A549 (cell line): ENCODE data around the gene APMAP. TPM values are rescaled to one million over a fixed set of nuclear protein-coding genes. Genes with fewer than 3 reads are reported as not detected.

Source experiments
- ATAC-seq, 2 experiments: fragments of 200-7000 bp in 1 of 2; fragments of >200 bp in 1 of 2; cut with Nextera tagmentation in 1 of 2; cut with Tn5 transposase in 1 of 2; 3 replicates each; pipeline versions ENCODE4 v1.8.0 to v1.9.1; 2018 to 2020; ENCODE audit warnings: mild to moderate bottlenecking in 1 of 2, moderate library complexity in 1 of 2
- CTCF ChIA-PET: fragments of 300-600 bp; sonication (Branson Sonifier 250); formaldehyde crosslinking; extraction: SDS; loops from one replicate; lab custom pipeline; 2021; ENCODE audit warnings: antibody characterized with exemption, inconsistent platforms; lab: Yijun Ruan, JAX
- POLR2A ChIA-PET: fragments of 350-600 bp; formaldehyde crosslinking; extraction: SDS; loops from one replicate; lab custom pipeline; 2021; ENCODE audit warnings: antibody characterized with exemption, inconsistent platforms; lab: Yijun Ruan, JAX
- DNase-seq, 2 experiments: peaks; one replicate each; pipeline versions ENCODE4 v3.0.0 to v3.0.0-alpha.2; 2011 to 2016; ENCODE audit warnings: low read depth in 1 of 2, low spot score in 1 of 2
- FAIRE-seq: peaks from 2 replicates; lab custom pipeline; 2011; peaks lifted over from hg19 to GRCh38; lab: Jason Lieb, UNC
- H3K27ac ChIP-seq, 2 experiments: fragments of >200 bp; sonication (Bioruptor Twin); formaldehyde crosslinking; 3 replicates each; pipeline ENCODE4 v1.5.1; 2016 to 2017
- H3K4me1 ChIP-seq: fragments of >200 bp; sonication (Bioruptor Twin); formaldehyde crosslinking; 3 replicates; pipeline ENCODE4 v1.6.1; 2016
- H3K4me2 ChIP-seq: fragments of >200 bp; sonication (Bioruptor Twin); formaldehyde crosslinking; 3 replicates; pipeline ENCODE4 v1.6.1; 2016
- H3K4me3 ChIP-seq: fragments of >200 bp; sonication (Bioruptor Twin); formaldehyde crosslinking; 3 replicates; pipeline ENCODE4 v1.5.1; 2016
- H3K9me3 ChIP-seq: fragments of >200 bp; sonication (Bioruptor Twin); formaldehyde crosslinking; 3 replicates; pipeline ENCODE4 v1.6.1; 2016
- BHLHE40 ChIP-seq: IDR thresholded peaks from 2 replicates; pipeline ENCODE4 v1.6.1; 2012; ENCODE audit warnings: low read depth, low read length, inconsistent platforms
- E2F6 ChIP-seq: IDR thresholded peaks from 2 replicates; pipeline ENCODE4 v1.6.1; 2012; ENCODE audit warnings: low read depth, borderline replicate concordance
- EHF ChIP-seq: fragments of 250-450 bp; sonication (Bioruptor Pico); IDR thresholded peaks from 2 replicates; pipeline ENCODE4 v1.5.0; 2020; ENCODE audit warnings: mild to moderate bottlenecking
- EHMT2 ChIP-seq: fragments of 200-600 bp; sonication (generic); IDR thresholded peaks from 2 replicates; pipeline ENCODE4 v1.6.1; 2016; ENCODE audit warnings: antibody characterized with exemption, low read depth, mild to moderate bottlenecking, moderate library complexity
- FOSB ChIP-seq: fragments of 250-450 bp; sonication (Bioruptor Pico); IDR thresholded peaks from 2 replicates; pipeline ENCODE4 v1.5.0; 2020; ENCODE audit warnings: mild to moderate bottlenecking, moderate library complexity
- FOSL2 ChIP-seq, 2 experiments: fragments of 450-650 bp in 1 of 2; fragments of >200 bp in 1 of 2; sonication (Bioruptor Twin) in 1 of 2; formaldehyde crosslinking; IDR thresholded peaks; 2 replicates each; pipeline versions ENCODE4 v1.5.0 to v1.6.1; 2016 to 2020; ENCODE audit warnings: mild to moderate bottlenecking in 1 of 2, moderate library complexity in 1 of 2
- KDM1A ChIP-seq: fragments of 200-600 bp; sonication (generic); IDR thresholded peaks from 2 replicates; pipeline ENCODE4 v1.6.1; 2016; ENCODE audit warnings: low read depth, mild to moderate bottlenecking
- NFE2L2 ChIP-seq: fragments of 150-350 bp; conservative IDR thresholded peaks from 2 replicates; pipeline ENCODE4 v1.6.1; 2014; ENCODE audit warnings: low read length
- NR3C1 ChIP-seq: fragments of >200 bp; sonication (Bioruptor Twin); formaldehyde crosslinking; IDR thresholded peaks from 3 replicates; pipeline ENCODE4 v1.6.1; 2017
- PHF8 ChIP-seq: fragments of 200-600 bp; sonication (generic); IDR thresholded peaks from 2 replicates; pipeline ENCODE4 v1.6.1; 2016; ENCODE audit warnings: low read depth, mild to moderate bottlenecking, antibody characterized with exemption, moderate library complexity, borderline replicate concordance
- USF2 ChIP-seq: fragments of 450-650 bp; IDR thresholded peaks from 2 replicates; pipeline ENCODE4 v1.6.1; 2014; ENCODE audit warnings: antibody characterized with exemption
- ZFP36 ChIP-seq: fragments of 450-650 bp; IDR thresholded peaks from 2 replicates; pipeline ENCODE4 v1.6.1; 2014; ENCODE audit warnings: borderline replicate concordance; ENCODE audit not compliant: partially characterized antibody
- WGBS: methylation state at CpG from one replicate; pipeline ENCODE4 v1.1.6; 2017; ENCODE audit errors: missing lambda C conversion rate; 5-methylcytosine and 5-hydroxymethylcytosine counted together
- polyA plus RNA-seq, 4 experiments: library from polyadenylated mRNA; depleted of rRNA in 3 of 4; stranded (reverse); fragments of >200 nt; fragmentation: RNase III in 1 of 4; extraction: RNeasy Plus Mini Kit Qiagen cat#74134 plus additional on column Dnase treatment in 1 of 4; gene quantifications; 2 replicates in 3 of 4; 3 replicates in 1 of 4; pipeline ENCODE4 v1.2.3, GENCODE V29; 2011 to 2017
- TF ChIP-seq, protein P1 (sequence below): fragments of 200-600 bp; sonication (generic); IDR thresholded peaks from 2 replicates; pipeline ENCODE4 v1.6.1; 2016; ENCODE audit warnings: antibody characterized with exemption, mild to moderate bottlenecking, moderate library complexity
- TF ChIP-seq, protein P2 (sequence below): fragments of 250-450 bp; sonication (Bioruptor Pico); IDR thresholded peaks from 2 replicates; pipeline ENCODE4 v1.5.0; 2021; ENCODE audit warnings: mild to moderate bottlenecking, moderate library complexity, borderline replicate concordance

APMAP gene
- polyA plus RNA-seq, 2 of the 4 experiments (the other 2 are of a cell fraction), result 113 to 141 TPM

DNA sequence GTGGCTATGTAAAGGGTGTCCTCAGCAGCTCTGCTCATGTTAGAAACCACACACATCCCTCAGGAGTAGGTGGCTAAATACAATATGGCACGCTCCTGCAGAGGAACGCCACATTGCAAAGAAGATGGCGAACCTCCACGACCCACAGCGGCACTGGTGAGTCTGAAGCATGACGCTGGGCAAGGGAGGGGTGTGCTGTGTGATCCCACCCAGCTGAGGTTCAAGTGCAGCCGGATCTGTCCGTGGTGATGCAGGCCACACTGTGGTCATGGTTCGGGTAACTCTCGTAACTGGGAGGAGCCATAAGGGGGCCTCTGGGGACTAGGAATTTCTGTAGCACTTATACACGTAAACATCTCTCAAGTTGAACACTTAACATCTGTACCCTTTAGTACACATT, 23.4 kb upstream of the APMAP start:
- Histone ChIP-seq H3K4me3 (no peak overlapping the region), H3K4me1 (no peaks in the 10 kb centered on the region), H3K9me3 (no peaks in the 10 kb centered on the region), H3K27ac (no peak overlapping the region), H3K4me2 (no peak overlapping the region)
- FAIRE-seq (no peak), ATAC-seq (no peak), DNase-seq (no peak)
- POLR2A ChIA-PET, result no interaction called here
- CTCF ChIA-PET, result interaction anchor here (0.5 to 14.2 kb wide), 3 partner anchors 19 to 419 kb away, joined by 3 to 113 read pairs (median 3); no protein-coding TSS in a partner anchor
- TF ChIP-seq EHMT2, result no peak
- TF ChIP-seq ZFP36, result no peak
- no peak for TF ChIP-seq BHLHE40
- no peak for TF ChIP-seq FOSL2 (IDR thresholded peaks at IDR 0.05)
- TF ChIP-seq FOSL2 (CRISPR knock-in tag; IDR thresholded peaks at IDR 0.05), result no peak
- TF ChIP-seq FOSB (CRISPR knock-in tag), result no peak
- TF ChIP-seq, protein P1, sequence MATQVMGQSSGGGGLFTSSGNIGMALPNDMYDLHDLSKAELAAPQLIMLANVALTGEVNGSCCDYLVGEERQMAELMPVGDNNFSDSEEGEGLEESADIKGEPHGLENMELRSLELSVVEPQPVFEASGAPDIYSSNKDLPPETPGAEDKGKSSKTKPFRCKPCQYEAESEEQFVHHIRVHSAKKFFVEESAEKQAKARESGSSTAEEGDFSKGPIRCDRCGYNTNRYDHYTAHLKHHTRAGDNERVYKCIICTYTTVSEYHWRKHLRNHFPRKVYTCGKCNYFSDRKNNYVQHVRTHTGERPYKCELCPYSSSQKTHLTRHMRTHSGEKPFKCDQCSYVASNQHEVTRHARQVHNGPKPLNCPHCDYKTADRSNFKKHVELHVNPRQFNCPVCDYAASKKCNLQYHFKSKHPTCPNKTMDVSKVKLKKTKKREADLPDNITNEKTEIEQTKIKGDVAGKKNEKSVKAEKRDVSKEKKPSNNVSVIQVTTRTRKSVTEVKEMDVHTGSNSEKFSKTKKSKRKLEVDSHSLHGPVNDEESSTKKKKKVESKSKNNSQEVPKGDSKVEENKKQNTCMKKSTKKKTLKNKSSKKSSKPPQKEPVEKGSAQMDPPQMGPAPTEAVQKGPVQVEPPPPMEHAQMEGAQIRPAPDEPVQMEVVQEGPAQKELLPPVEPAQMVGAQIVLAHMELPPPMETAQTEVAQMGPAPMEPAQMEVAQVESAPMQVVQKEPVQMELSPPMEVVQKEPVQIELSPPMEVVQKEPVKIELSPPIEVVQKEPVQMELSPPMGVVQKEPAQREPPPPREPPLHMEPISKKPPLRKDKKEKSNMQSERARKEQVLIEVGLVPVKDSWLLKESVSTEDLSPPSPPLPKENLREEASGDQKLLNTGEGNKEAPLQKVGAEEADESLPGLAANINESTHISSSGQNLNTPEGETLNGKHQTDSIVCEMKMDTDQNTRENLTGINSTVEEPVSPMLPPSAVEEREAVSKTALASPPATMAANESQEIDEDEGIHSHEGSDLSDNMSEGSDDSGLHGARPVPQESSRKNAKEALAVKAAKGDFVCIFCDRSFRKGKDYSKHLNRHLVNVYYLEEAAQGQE, result no peak
- no peak for TF ChIP-seq USF2
- TF ChIP-seq, protein P2, sequence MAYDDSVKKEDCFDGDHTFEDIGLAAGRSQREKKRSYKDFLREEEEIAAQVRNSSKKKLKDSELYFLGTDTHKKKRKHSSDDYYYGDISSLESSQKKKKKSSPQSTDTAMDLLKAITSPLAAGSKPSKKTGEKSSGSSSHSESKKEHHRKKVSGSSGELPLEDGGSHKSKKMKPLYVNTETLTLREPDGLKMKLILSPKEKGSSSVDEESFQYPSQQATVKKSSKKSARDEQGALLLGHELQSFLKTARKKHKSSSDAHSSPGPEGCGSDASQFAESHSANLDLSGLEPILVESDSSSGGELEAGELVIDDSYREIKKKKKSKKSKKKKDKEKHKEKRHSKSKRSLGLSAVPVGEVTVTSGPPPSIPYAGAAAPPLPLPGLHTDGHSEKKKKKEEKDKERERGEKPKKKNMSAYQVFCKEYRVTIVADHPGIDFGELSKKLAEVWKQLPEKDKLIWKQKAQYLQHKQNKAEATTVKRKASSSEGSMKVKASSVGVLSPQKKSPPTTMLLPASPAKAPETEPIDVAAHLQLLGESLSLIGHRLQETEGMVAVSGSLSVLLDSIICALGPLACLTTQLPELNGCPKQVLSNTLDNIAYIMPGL, result no peak
- TF ChIP-seq NFE2L2, result no peak
- TF ChIP-seq E2F6, result no peak
- no peak for TF ChIP-seq KDM1A
- no peak for TF ChIP-seq NR3C1
- no peak for TF ChIP-seq PHF8
- WGBS, result 90% methylated on average over 11 of the region's 11 CpGs

DNA sequence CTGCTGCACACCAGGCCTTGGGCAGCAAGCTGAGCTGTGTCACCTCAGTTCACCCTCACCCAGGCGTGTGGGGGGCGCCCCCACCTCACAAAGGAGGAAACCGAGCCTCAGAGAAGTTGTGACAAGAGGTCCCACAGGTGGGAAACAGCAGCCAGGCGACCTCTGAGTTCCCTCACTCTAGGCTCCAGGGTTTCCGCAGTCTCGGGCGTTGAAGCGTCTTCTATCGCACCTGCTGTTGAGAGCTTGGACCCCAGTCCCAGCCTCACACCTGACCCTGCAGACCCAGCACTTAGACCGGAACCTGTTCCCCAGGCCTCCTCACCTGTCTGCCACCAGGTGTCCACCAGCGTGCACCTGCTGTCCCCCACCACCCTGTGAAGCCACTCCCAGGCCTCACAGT, 22.3 kb upstream of the APMAP start:
- no peaks in the 10 kb centered on the region for H3K4me1 ChIP-seq
- FAIRE-seq, result no peak

More for the DNA sequence above, 22.3 kb upstream of the APMAP start:
- DNase-seq (no peak), ATAC-seq (no peak)
- Histone ChIP-seq H3K27ac (no peak overlapping the region), H3K4me2 (no peak overlapping the region), H3K9me3 (no peaks in the 10 kb centered on the region), H3K4me3 (no peak overlapping the region)
- WGBS, result 75% methylated on average over 11 of the region's 11 CpGs
- CTCF ChIA-PET, result interaction anchor here (14.2 kb wide), 1 partner anchor 18 kb away, joined by 113 read pairs; no protein-coding TSS in a partner anchor
- TF ChIP-seq KDM1A, result no peak
- no peak for TF ChIP-seq EHF
- no peak for TF ChIP-seq BHLHE40
- POLR2A ChIA-PET, result no interaction called here
